Mesendoderm (in vitro differentiated cells): ENCODE data around the gene SP7.

ENCODE experiments used
- DNase-seq: peaks from one replicate; pipeline ENCODE4 v3.0.0; 2013
- H2AK5ac ChIP-seq: 2 replicates; pipeline ENCODE4 v1.6.1; 2013; ENCODE audit warnings: low read length, inconsistent platforms
- H2BK120ac ChIP-seq: 2 replicates; pipeline ENCODE4 v1.6.1; 2013; ENCODE audit warnings: low read depth, mild to moderate bottlenecking, low read length, moderate library complexity, mixed read lengths
- H2BK15ac ChIP-seq: replicated peaks from 2 replicates; pipeline ENCODE4 v1.6.1; 2013; ENCODE audit warnings: low read depth, mild to moderate bottlenecking, moderate library complexity
- H2BK5ac ChIP-seq: 2 replicates; pipeline ENCODE4 v1.6.1; 2013; ENCODE audit warnings: low read length, inconsistent platforms
- H3K18ac ChIP-seq: 2 replicates; pipeline ENCODE4 v1.6.1; 2013; ENCODE audit warnings: mild to moderate bottlenecking, low read length, mixed read lengths
- H3K23ac ChIP-seq: one replicate; pipeline ENCODE4 v1.6.1; 2013; ENCODE audit warnings: low read length
- H3K27ac ChIP-seq: 2 replicates; pipeline ENCODE4 v1.5.1; 2013; ENCODE audit warnings: low read depth, mild to moderate bottlenecking, inconsistent platforms, low read length, moderate library complexity
- H3K27me3 ChIP-seq: 2 replicates; pipeline ENCODE4 v1.6.1; 2013; ENCODE audit warnings: low read length, control low read depth, mild to moderate bottlenecking, inconsistent platforms; ENCODE audit not compliant: insufficient read depth, poor library complexity
- H3K36me3 ChIP-seq: 2 replicates; pipeline ENCODE4 v1.6.1; 2013; ENCODE audit warnings: low read length, inconsistent platforms; ENCODE audit not compliant: control insufficient read depth, insufficient read depth
- H3K4ac ChIP-seq: one replicate; pipeline ENCODE4 v1.6.1; 2013; ENCODE audit warnings: low read depth, mild to moderate bottlenecking, low read length, moderate library complexity
- H3K4me1 ChIP-seq: 2 replicates; pipeline ENCODE4 v1.6.1; 2013; ENCODE audit warnings: low read depth, low read length, inconsistent platforms; ENCODE audit not compliant: control insufficient read depth
- H3K4me2 ChIP-seq: 2 replicates; pipeline ENCODE4 v1.6.1; 2013; ENCODE audit warnings: low read length
- H3K4me3 ChIP-seq: 2 replicates; pipeline ENCODE4 v1.5.1; 2013; ENCODE audit warnings: mild to moderate bottlenecking, low read length
- H3K56ac ChIP-seq: one replicate; pipeline ENCODE4 v1.6.1; 2013; ENCODE audit warnings: low read length
- H3K79me1 ChIP-seq: 2 replicates; pipeline ENCODE4 v1.6.1; 2013; ENCODE audit warnings: low read length, inconsistent platforms
- H3K79me2 ChIP-seq: 2 replicates; pipeline ENCODE4 v1.6.1; 2013; ENCODE audit warnings: mild to moderate bottlenecking, low read length; ENCODE audit not compliant: control insufficient read depth, insufficient read depth
- H3K9ac ChIP-seq: 2 replicates; pipeline ENCODE4 v1.6.1; 2013; ENCODE audit warnings: low read length, inconsistent platforms
- H4K5ac ChIP-seq: one replicate; pipeline ENCODE4 v1.6.1; 2013; ENCODE audit warnings: low read length
- H4K8ac ChIP-seq: one replicate; pipeline ENCODE4 v1.6.1; 2013; ENCODE audit warnings: low read depth, mild to moderate bottlenecking, control low read depth, low read length, moderate library complexity
- WGBS: extraction: QIAGEN DNeasy Blood & Tissue Kit; methylation state at CpG from one replicate; pipeline ENCODE4 v1.1.7; 2013; ENCODE audit warnings: low lambda C conversion rate, missing lambda C conversion rate; ENCODE audit not compliant: insufficient coverage; ENCODE audit errors: extremely low coverage; 5-methylcytosine and 5-hydroxymethylcytosine counted together

The SP7 gene

GRCh38 chr12:53288322-53288721 is 47.8 kb downstream of the SP7 start:
- H3K27ac ChIP-seq: no peak overlapping the region
- no CpG with 5 or more reads among the region's 6 CpGs for WGBS
- H3K79me2 ChIP-seq: no peaks in the 10 kb centered on the region
- H3K4me1 ChIP-seq: no peaks in the 10 kb centered on the region
- H3K79me1 ChIP-seq: no peaks in the 10 kb centered on the region
- no peak overlapping the region for H3K23ac ChIP-seq
- no peak overlapping the region for H3K9ac ChIP-seq
- no peak overlapping the region for H2BK5ac ChIP-seq
- H4K8ac ChIP-seq: no peak overlapping the region
- no peak overlapping the region for H2AK5ac ChIP-seq
- no peak overlapping the region for H3K4ac ChIP-seq
- DNase-seq: no peak
- H2BK120ac ChIP-seq: no peak overlapping the region
- no peak overlapping the region for H3K56ac ChIP-seq
- no peaks in the 10 kb centered on the region for H3K27me3 ChIP-seq
- no peak overlapping the region for H3K4me2 ChIP-seq
- H2BK15ac ChIP-seq: no peak overlapping the region
- no peak overlapping the region for H3K18ac ChIP-seq
- no peak overlapping the region for H3K4me3 ChIP-seq
- no peak overlapping the region for H4K5ac ChIP-seq
- peaks cover 33% of the 10 kb centered on the region for H3K36me3 ChIP-seq

- H3K56ac ChIP-seq: no peak overlapping the region
- no peak overlapping the region for H2BK120ac ChIP-seq
- no peak overlapping the region for H3K4me3 ChIP-seq
- H3K9ac ChIP-seq: no peak overlapping the region
- no peak overlapping the region for H2AK5ac ChIP-seq
- H4K5ac ChIP-seq: no peak overlapping the region
- no CpG with 5 or more reads among the region's 11 CpGs for WGBS
- no peak overlapping the region for H3K27ac ChIP-seq
- H3K36me3 ChIP-seq: peaks cover 34% of the 10 kb centered on the region
- no peaks in the 10 kb centered on the region for H3K27me3 ChIP-seq
- no peaks in the 10 kb centered on the region for H3K79me1 ChIP-seq
- H3K4ac ChIP-seq: no peak overlapping the region
- no peak overlapping the region for H2BK15ac ChIP-seq
- peak; percentile 80 for DNase-seq
- H2BK5ac ChIP-seq: no peak overlapping the region
- H4K8ac ChIP-seq: no peak overlapping the region
- no peaks in the 10 kb centered on the region for H3K4me1 ChIP-seq
- no peak overlapping the region for H3K23ac ChIP-seq
- H3K18ac ChIP-seq: no peak overlapping the region
- H3K79me2 ChIP-seq: no peaks in the 10 kb centered on the region
- H3K4me2 ChIP-seq: no peak overlapping the region
Measured at GRCh38 chr12:53287741-53288216, 48.4 kb downstream of the SP7 start.

GRCh38 chr12:53286448-53286847 is 49.7 kb downstream of the SP7 start:
- Histone ChIP-seq H3K4me3 (no peak overlapping the region), H4K8ac (no peak overlapping the region), H3K4me1 (no peaks in the 10 kb centered on the region), H3K23ac (no peak overlapping the region), H3K36me3 (peaks cover 36% of the 10 kb centered on the region), H3K4ac (no peak overlapping the region), H3K27me3 (no peaks in the 10 kb centered on the region), H2BK15ac (no peak overlapping the region), H3K18ac (no peak overlapping the region), H3K9ac (no peak overlapping the region), H2BK5ac (no peak overlapping the region), H4K5ac (no peak overlapping the region), H3K79me2 (no peaks in the 10 kb centered on the region), H3K56ac (no peak overlapping the region), H3K79me1 (no peaks in the 10 kb centered on the region), H2BK120ac (no peak overlapping the region), H3K27ac (no peak overlapping the region), H3K4me2 (no peak overlapping the region), H2AK5ac (no peak overlapping the region)
- no CpG with 5 or more reads among the region's 9 CpGs for WGBS
- no peak for DNase-seq

- Histone ChIP-seq H2AK5ac (no peak overlapping the region), H2BK5ac (no peak overlapping the region), H2BK15ac (no peak overlapping the region), H3K4me1 (no peaks in the 10 kb centered on the region), H3K56ac (no peak overlapping the region), H3K4ac (no peak overlapping the region), H2BK120ac (no peak overlapping the region), H3K79me2 (no peaks in the 10 kb centered on the region), H3K79me1 (no peaks in the 10 kb centered on the region), H4K5ac (no peak overlapping the region), H3K27ac (no peak overlapping the region), H3K18ac (no peak overlapping the region), H3K4me2 (no peak overlapping the region), H4K8ac (no peak overlapping the region), H3K9ac (no peak overlapping the region), H3K23ac (no peak overlapping the region), H3K36me3 (peaks cover 42% of the 10 kb centered on the region), H3K4me3 (no peak overlapping the region), H3K27me3 (no peaks in the 10 kb centered on the region)
- no CpG with 5 or more reads among the region's 9 CpGs for WGBS
- DNase-seq: no peak
Measured at GRCh38 chr12:53279888-53280498, 56.2 kb downstream of the SP7 start.

- Histone ChIP-seq H3K27me3 (no peaks in the 10 kb centered on the region), H4K8ac (no peak overlapping the region), H3K9ac (no peak overlapping the region), H3K36me3 (peaks cover 44% of the 10 kb centered on the region), H3K79me1 (peaks cover 3% of the 10 kb centered on the region), H2AK5ac (no peak overlapping the region), H4K5ac (no peak overlapping the region), H2BK15ac (no peak overlapping the region), H3K4ac (no peak overlapping the region), H3K18ac (no peak overlapping the region), H3K4me3 (no peak overlapping the region), H2BK5ac (no peak overlapping the region), H3K56ac (no peak overlapping the region), H3K4me2 (no peak overlapping the region), H2BK120ac (no peak overlapping the region), H3K4me1 (no peaks in the 10 kb centered on the region), H3K79me2 (no peaks in the 10 kb centered on the region), H3K27ac (no peak overlapping the region), H3K23ac (no peak overlapping the region)
- no peak for DNase-seq
- WGBS: no CpG with 5 or more reads among the region's 3 CpGs
Measured at GRCh38 chr12:53279283-53279869, 56.8 kb downstream of the SP7 start.

- Histone ChIP-seq H3K4me1 (no peaks in the 10 kb centered on the region), H2BK120ac (no peak overlapping the region), H4K5ac (no peak overlapping the region), H3K4me2 (no peak overlapping the region), H3K27ac (no peak overlapping the region), H3K9ac (no peak overlapping the region), H3K36me3 (peaks cover 39% of the 10 kb centered on the region), H3K4me3 (no peak overlapping the region), H3K56ac (no peak overlapping the region), H3K23ac (no peak overlapping the region), H4K8ac (no peak overlapping the region), H2BK5ac (no peak overlapping the region), H2BK15ac (no peak overlapping the region), H3K79me2 (no peaks in the 10 kb centered on the region), H3K18ac (no peak overlapping the region), H3K4ac (no peak overlapping the region), H3K27me3 (no peaks in the 10 kb centered on the region), H3K79me1 (peaks cover 3% of the 10 kb centered on the region), H2AK5ac (no peak overlapping the region)
- no CpG with 5 or more reads among the region's 9 CpGs for WGBS
- DNase-seq: no peak
Measured at GRCh38 chr12:53277981-53278380, 58.2 kb downstream of the SP7 start.
